HL-60 (cell line): ENCODE measurements around the gene PCLO.

ENCODE experiments used
- POLR2AphosphoS5 ChIP-seq: IDR thresholded peaks from 2 replicates; pipeline ENCODE4 v1.6.1; 2012; ENCODE audit warnings: low read depth
- TF ChIP-seq, protein P1 (sequence below): IDR thresholded peaks from 2 replicates; pipeline ENCODE4 v1.6.1; 2012; ENCODE audit warnings: low read depth; ENCODE audit not compliant: insufficient replicate concordance

DNA sequence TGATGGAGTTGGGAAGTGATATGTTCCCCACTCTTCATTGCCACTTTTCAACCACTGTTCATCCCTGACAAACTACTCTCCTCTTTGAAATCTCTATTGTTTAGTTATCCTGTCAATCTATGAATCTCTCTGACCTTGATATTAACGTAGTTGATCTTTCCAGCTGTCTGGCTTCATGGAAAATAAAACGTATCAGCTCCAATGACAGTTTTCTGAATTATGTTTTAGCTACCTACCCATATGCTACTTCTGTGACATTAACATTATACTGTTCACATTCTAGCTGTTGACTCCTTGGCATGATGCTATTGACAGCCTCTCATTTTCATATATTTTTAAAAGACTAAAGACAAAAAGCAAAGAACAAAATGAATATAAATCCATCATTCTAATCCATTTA is 53.3 kb downstream of the PCLO start:
- TF ChIP-seq, protein P1, sequence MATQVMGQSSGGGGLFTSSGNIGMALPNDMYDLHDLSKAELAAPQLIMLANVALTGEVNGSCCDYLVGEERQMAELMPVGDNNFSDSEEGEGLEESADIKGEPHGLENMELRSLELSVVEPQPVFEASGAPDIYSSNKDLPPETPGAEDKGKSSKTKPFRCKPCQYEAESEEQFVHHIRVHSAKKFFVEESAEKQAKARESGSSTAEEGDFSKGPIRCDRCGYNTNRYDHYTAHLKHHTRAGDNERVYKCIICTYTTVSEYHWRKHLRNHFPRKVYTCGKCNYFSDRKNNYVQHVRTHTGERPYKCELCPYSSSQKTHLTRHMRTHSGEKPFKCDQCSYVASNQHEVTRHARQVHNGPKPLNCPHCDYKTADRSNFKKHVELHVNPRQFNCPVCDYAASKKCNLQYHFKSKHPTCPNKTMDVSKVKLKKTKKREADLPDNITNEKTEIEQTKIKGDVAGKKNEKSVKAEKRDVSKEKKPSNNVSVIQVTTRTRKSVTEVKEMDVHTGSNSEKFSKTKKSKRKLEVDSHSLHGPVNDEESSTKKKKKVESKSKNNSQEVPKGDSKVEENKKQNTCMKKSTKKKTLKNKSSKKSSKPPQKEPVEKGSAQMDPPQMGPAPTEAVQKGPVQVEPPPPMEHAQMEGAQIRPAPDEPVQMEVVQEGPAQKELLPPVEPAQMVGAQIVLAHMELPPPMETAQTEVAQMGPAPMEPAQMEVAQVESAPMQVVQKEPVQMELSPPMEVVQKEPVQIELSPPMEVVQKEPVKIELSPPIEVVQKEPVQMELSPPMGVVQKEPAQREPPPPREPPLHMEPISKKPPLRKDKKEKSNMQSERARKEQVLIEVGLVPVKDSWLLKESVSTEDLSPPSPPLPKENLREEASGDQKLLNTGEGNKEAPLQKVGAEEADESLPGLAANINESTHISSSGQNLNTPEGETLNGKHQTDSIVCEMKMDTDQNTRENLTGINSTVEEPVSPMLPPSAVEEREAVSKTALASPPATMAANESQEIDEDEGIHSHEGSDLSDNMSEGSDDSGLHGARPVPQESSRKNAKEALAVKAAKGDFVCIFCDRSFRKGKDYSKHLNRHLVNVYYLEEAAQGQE = no peak
- no peak for TF ChIP-seq POLR2AphosphoS5
